ENCODE measurements around the gene STRA6. TPM values are rescaled to one million over a fixed set of nuclear protein-coding genes. Genes with fewer than 3 reads are reported as not detected.

Gene STRA6
- polyA plus RNA-seq, 2 of the 4 experiments (the other 2 are of a cell fraction) = 35.0 to 70.2 TPM

DNA sequence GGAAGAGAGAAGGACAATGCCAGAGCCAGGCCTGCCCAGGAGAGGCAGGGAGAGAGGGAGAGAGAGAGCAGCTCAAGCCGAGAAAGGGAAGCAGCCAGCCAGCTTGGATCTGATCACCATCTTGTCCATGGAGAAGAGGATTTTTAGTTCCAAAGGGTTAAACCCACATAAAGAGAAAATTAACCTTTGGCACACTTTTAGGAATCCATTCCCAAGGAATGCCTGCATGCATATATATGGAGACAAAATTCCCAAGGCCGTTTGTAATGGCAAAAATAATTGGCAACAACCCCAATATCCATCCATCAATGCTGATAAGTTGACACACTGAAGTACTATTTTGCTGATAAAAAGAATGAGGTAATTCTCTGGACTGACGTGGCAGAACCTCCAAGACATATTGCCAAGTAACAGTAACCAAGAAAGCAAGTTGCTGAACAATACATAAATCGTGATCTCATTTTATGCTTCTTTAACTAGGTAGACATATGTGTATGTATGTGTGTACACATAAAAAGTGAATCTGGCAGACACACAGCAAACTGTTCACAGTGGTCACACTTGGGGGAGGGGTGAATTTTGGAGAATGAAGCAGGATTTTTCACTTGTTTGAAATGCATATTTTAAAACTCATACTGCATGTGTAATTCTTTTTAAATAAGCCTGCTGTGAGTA is 7.5 kb upstream of the STRA6 start:
- FAIRE-seq (no peak), DNase-seq (ENCODE audit: low read depth in 1 of 2, low spot score in 1 of 2) (no peak), ATAC-seq (0 out of 6 replicates have a peak, but pooled peaks of 1 of the 2 experiments have one; percentile 16)
- ChIA-PET CTCF (interaction anchor here (1.1 to 1.3 kb wide), 2 partner anchors 16 to 98 kb away, joined by 3 to 4 read pairs; no protein-coding TSS in a partner anchor), POLR2A (interaction anchor here (0.5 kb wide), 1 partner anchor 1204 kb away, joined by 3 read pairs; no protein-coding TSS in a partner anchor)
- TF ChIP-seq EHMT2 (IDR thresholded peaks at IDR 0.05; ENCODE audit: low read depth) (no peak), SMC3 (IDR thresholded peaks at IDR 0.05) (no peak)
- WGBS (ENCODE audit: missing lambda C conversion rate) = 55% methylated on average over 4 of the region's 4 CpGs
- H3K4me2 ChIP-seq = no peak overlapping the region
- H3K4me3 ChIP-seq = no peak overlapping the region
- peak overlapping the region in 1 of 2 experiments; percentile 49; a peak in 3 of 6 replicates for H3K27ac ChIP-seq
- peaks cover 37% of the 10 kb centered on the region for H3K4me1 ChIP-seq
- no peaks in the 10 kb centered on the region for H3K9me3 ChIP-seq

DNA sequence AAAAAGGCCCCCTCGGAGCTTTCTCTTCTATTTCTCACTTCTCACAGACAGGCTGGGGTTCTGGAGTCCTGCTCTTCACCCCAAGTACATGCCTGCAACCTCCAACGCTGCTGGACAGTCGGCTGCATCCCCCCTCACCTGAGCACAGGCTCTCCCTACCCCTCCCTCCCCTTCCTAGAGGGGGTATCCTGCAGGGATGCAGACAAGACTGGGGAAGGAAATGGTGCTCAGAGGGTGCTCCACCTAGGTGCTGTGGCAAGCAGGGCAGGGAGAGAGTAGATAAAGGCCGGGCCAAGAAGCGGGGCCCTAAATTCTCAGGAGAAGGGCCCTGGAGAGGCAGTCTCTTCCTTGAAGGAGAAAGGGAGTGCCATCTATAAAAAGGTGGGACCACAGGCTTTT is 7.0 kb upstream of the STRA6 start:
- peak overlapping the region in 1 of 2 experiments; percentile 49; a peak in 3 of 6 replicates for H3K27ac ChIP-seq
- CTCF ChIA-PET = interaction anchor here (0.9 to 1.3 kb wide), 2 partner anchors 18 to 99 kb away, joined by 3 read pairs; no protein-coding TSS in a partner anchor
- no peak overlapping the region for H3K4me3 ChIP-seq

DNA sequence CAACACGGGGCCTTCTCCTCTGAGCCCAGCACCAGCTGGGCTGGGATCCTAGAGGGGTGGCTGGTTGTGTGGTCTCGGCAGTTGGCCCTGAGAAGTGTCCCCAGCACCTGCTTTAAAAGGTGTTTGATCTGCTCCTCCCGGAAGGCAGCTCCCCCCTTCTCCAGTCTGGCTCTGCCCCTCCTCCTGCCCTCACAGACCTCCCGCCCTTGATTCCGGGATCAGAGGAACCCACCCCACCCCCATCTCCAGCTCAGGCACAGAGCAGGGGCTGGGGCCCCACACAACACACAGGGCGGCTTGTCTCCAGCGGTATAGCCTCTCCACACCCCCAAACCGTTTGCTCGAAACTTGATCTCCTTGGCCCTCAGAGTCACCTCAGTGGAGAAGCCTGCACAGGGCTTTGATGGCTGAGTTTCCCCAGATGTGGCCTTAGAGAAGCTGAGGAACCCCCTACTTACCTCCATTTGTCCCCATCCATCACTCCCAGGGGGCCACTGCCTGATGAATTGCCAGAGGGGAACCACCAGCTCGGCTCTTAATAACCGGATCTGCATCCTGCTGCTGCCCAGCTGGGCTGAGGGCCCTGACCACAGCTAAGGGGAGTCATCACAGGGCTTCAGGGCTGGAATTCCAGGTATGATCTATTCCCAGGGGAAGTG is 6.4 kb upstream of the STRA6 start:
- ChIA-PET POLR2A (no interaction called here), CTCF (interaction anchor here (0.9 kb wide), 1 partner anchor 17 kb away, joined by 3 read pairs; no protein-coding TSS in a partner anchor)
- TF ChIP-seq NFE2L2 (conservative IDR thresholded peaks at IDR 0.05; ENCODE audit: low read length) (no peak), CHD2 (IDR thresholded peaks at IDR 0.05; ENCODE audit: low read length, partially characterized antibody) (no peak), JUNB (IDR thresholded peaks at IDR 0.05) (no peak), ZSCAN20 (CRISPR knock-in tag; IDR thresholded peaks at IDR 0.05) (no peak), HOXA7 (CRISPR knock-in tag; IDR thresholded peaks at IDR 0.05) (no peak), HDAC2 (IDR thresholded peaks at IDR 0.05) (no peak), SMC3 (IDR thresholded peaks at IDR 0.05) (no peak), NR3C1 (IDR thresholded peaks at IDR 0.05) (no peak), ZFP36 (IDR thresholded peaks at IDR 0.05; ENCODE audit: borderline replicate concordance, partially characterized antibody) (no peak), CBX8 (IDR thresholded peaks at IDR 0.05) (no peak)
- TF ChIP-seq, protein P1, sequence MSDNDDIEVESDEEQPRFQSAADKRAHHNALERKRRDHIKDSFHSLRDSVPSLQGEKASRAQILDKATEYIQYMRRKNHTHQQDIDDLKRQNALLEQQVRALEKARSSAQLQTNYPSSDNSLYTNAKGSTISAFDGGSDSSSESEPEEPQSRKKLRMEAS (IDR thresholded peaks at IDR 0.05) = no peak
- TF ChIP-seq, protein P2, sequence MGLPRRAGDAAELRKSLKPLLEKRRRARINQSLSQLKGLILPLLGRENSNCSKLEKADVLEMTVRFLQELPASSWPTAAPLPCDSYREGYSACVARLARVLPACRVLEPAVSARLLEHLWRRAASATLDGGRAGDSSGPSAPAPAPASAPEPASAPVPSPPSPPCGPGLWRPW (IDR thresholded peaks at IDR 0.05) = no peak
- TF ChIP-seq, protein P3, sequence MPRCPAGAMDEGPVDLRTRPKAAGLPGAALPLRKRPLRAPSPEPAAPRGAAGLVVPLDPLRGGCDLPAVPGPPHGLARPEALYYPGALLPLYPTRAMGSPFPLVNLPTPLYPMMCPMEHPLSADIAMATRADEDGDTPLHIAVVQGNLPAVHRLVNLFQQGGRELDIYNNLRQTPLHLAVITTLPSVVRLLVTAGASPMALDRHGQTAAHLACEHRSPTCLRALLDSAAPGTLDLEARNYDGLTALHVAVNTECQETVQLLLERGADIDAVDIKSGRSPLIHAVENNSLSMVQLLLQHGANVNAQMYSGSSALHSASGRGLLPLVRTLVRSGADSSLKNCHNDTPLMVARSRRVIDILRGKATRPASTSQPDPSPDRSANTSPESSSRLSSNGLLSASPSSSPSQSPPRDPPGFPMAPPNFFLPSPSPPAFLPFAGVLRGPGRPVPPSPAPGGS (IDR thresholded peaks at IDR 0.05) = no peak
- TF ChIP-seq, protein P4, sequence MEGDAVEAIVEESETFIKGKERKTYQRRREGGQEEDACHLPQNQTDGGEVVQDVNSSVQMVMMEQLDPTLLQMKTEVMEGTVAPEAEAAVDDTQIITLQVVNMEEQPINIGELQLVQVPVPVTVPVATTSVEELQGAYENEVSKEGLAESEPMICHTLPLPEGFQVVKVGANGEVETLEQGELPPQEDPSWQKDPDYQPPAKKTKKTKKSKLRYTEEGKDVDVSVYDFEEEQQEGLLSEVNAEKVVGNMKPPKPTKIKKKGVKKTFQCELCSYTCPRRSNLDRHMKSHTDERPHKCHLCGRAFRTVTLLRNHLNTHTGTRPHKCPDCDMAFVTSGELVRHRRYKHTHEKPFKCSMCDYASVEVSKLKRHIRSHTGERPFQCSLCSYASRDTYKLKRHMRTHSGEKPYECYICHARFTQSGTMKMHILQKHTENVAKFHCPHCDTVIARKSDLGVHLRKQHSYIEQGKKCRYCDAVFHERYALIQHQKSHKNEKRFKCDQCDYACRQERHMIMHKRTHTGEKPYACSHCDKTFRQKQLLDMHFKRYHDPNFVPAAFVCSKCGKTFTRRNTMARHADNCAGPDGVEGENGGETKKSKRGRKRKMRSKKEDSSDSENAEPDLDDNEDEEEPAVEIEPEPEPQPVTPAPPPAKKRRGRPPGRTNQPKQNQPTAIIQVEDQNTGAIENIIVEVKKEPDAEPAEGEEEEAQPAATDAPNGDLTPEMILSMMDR (IDR thresholded peaks at IDR 0.05) = no peak
- ATAC-seq (peak in 1 of 2 experiments; percentile 13; a peak in 1 of 6 replicates), FAIRE-seq (no peak), DNase-seq (ENCODE audit: low read depth in 1 of 2, low spot score in 1 of 2) (no peak)
- no peak overlapping the region for H3K4me3 ChIP-seq
- 0 out of 3 replicates have a peak overlapping the region, but pooled peaks have one; percentile 9 for H3K4me2 ChIP-seq
- WGBS (ENCODE audit: missing lambda C conversion rate) = 68% methylated on average over 6 of the region's 11 CpGs
- H3K9me3 ChIP-seq = no peaks in the 10 kb centered on the region
- peak overlapping the region in 1 of 2 experiments; percentile 49; a peak in 3 of 6 replicates for H3K27ac ChIP-seq
- peaks cover 37% of the 10 kb centered on the region for H3K4me1 ChIP-seq

More for the DNA sequence above, 7.0 kb upstream of the STRA6 start:
- no peak for TF ChIP-seq EP300 (IDR thresholded peaks at IDR 0.05)
- TF ChIP-seq, protein P5, sequence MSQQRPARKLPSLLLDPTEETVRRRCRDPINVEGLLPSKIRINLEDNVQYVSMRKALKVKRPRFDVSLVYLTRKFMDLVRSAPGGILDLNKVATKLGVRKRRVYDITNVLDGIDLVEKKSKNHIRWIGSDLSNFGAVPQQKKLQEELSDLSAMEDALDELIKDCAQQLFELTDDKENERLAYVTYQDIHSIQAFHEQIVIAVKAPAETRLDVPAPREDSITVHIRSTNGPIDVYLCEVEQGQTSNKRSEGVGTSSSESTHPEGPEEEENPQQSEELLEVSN (IDR thresholded peaks at IDR 0.05; ENCODE audit: borderline replicate concordance, low read depth) = no peak
- no peak for TF ChIP-seq MAZ (IDR thresholded peaks at IDR 0.05; ENCODE audit: borderline replicate concordance, low read depth, low read length)
- TF ChIP-seq, protein P2 (IDR thresholded peaks at IDR 0.05) = no peak
- no peak for TF ChIP-seq FOSL2 (IDR thresholded peaks at IDR 0.05)
- no peak for TF ChIP-seq FOSL2 (CRISPR knock-in tag; IDR thresholded peaks at IDR 0.05)
- no peak for TF ChIP-seq KDM1A (IDR thresholded peaks at IDR 0.05; ENCODE audit: low read depth)
- TF ChIP-seq, protein P3 (IDR thresholded peaks at IDR 0.05) = no peak
- TF ChIP-seq CBX2 (IDR thresholded peaks at IDR 0.05; ENCODE audit: borderline replicate concordance, low read depth) = no peak
- TF ChIP-seq, protein P6, sequence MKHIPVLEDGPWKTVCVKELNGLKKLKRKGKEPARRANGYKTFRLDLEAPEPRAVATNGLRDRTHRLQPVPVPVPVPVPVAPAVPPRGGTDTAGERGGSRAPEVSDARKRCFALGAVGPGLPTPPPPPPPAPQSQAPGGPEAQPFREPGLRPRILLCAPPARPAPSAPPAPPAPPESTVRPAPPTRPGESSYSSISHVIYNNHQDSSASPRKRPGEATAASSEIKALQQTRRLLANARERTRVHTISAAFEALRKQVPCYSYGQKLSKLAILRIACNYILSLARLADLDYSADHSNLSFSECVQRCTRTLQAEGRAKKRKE (CRISPR knock-in tag; IDR thresholded peaks at IDR 0.05; ENCODE audit: low read depth) = no peak
- TF ChIP-seq, protein P1 (IDR thresholded peaks at IDR 0.05) = no peak
- TF ChIP-seq CBX8 (IDR thresholded peaks at IDR 0.05) = no peak
- no peak for TF ChIP-seq JUN (IDR thresholded peaks at IDR 0.05)
- H3K4me2 ChIP-seq = 0 out of 3 replicates have a peak overlapping the region, but pooled peaks have one; percentile 9
- FAIRE-seq (no peak), DNase-seq (ENCODE audit: low read depth in 1 of 2, low spot score in 1 of 2) (no peak), ATAC-seq (no peak)
- POLR2A ChIA-PET = interaction anchor here (0.5 kb wide), 1 partner anchor 1205 kb away, joined by 3 read pairs; no protein-coding TSS in a partner anchor
- WGBS (ENCODE audit: missing lambda C conversion rate) = 77% methylated on average over 4 of the region's 5 CpGs
- no peaks in the 10 kb centered on the region for H3K9me3 ChIP-seq
- H3K4me1 ChIP-seq = peaks cover 37% of the 10 kb centered on the region
